Measurements from ENCODE around the gene AFG3L2. TPM values are rescaled to one million over a fixed set of nuclear protein-coding genes. Genes with fewer than 3 reads are reported as not detected.
"Not testable (repeated sequence)": the region's sequence is repeated elsewhere in the genome, so short reads cannot be mapped to it uniquely, and the experiment has no call there.

The AFG3L2 gene
- total RNA-seq, 1 experiment from 2014 or later = 66.7 TPM

GRCh38 chr18:12411456-12411855, 34.4 kb upstream of the AFG3L2 start:
- DNase-seq (ENCODE audit: low read depth, low spot score) (no peak), ATAC-seq (no peak)
- Histone ChIP-seq H3K27ac (ENCODE audit: low read depth, low read length) (no peak overlapping the region), H3K79me2 (ENCODE audit: insufficient read depth, low read length) (peaks cover 46% of the 10 kb centered on the region), H3K27me3 (ENCODE audit: insufficient read depth, low read length) (peaks cover 3% of the 10 kb centered on the region; the same call in 1 of the 2 replicates), H3K4me3 (replicated peaks in 1 of 2; ENCODE audit: low read depth in 1 of 2, low read length in 2 of 2) (no peak overlapping the region), H4K20me1 (ENCODE audit: insufficient read depth) (no peaks in the 10 kb centered on the region), H3K9me2 (ENCODE audit: insufficient read depth) (no peaks in the 10 kb centered on the region), H3K36me3 (ENCODE audit: control insufficient read depth in 1 of 2, insufficient read depth in 2 of 2, low read length in 2 of 2) (no peaks in the 10 kb centered on the region), H2AFZ (ENCODE audit: low read depth, low read length, poor library complexity, severe bottlenecking) (no peak overlapping the region), H3K9ac (ENCODE audit: low read length) (no peak overlapping the region), H3K9me3 (ENCODE audit: control insufficient read depth in 1 of 2, insufficient read depth in 1 of 2, low read depth in 1 of 2, low read length in 2 of 2) (no peaks in the 10 kb centered on the region), H3K4me2 (ENCODE audit: low read length) (no peak overlapping the region), H3K4me1 (ENCODE audit: control insufficient read depth in 1 of 2, insufficient read depth in 2 of 2, low read length in 2 of 2) (peaks cover 7 to 20% of the 10 kb centered on the region in 2 experiments; a peak in 2 of 4 replicates)
- no TSS peak for BruUV-seq (replicated peaks)
- intact Hi-C loops (cut with micrococcal nuclease) = no loop called here
- CTCF ChIA-PET = interaction anchor here (0.7 kb wide), 1 partner anchor 505 kb away, joined by 3 read pairs; no protein-coding TSS in a partner anchor
- TF ChIP-seq SRF (IDR thresholded peaks at IDR 0.05; ENCODE audit: low read depth) (no peak), MAX (IDR thresholded peaks at IDR 0.05) (no peak), ZNF274 (IDR thresholded peaks at IDR 0.05; ENCODE audit: low read depth, low read length) (no peak), EZH2phosphoT487 (IDR thresholded peaks at IDR 0.05; ENCODE audit: borderline replicate concordance) (no peak), ZFX (IDR thresholded peaks at IDR 0.05) (no peak), RAD21 (IDR thresholded peaks at IDR 0.05; ENCODE audit: low read depth) (no peak), POLR2AphosphoS5 (IDR thresholded peaks at IDR 0.05; ENCODE audit: low read depth, low read length) (no peak), SP1 (IDR thresholded peaks at IDR 0.05; ENCODE audit: low read depth) (no peak), YY1 (IDR thresholded peaks at IDR 0.05; ENCODE audit: extremely low read depth, insufficient replicate concordance, low read depth, low read length) (no peak), FOSL1 (IDR thresholded peaks at IDR 0.05; ENCODE audit: low read depth) (no peak), CBX3 (IDR thresholded peaks at IDR 0.05; ENCODE audit: low read depth) (no peak), POLR2A (IDR thresholded peaks at IDR 0.05; ENCODE audit: borderline replicate concordance, extremely low read depth, insufficient read depth, insufficient read length) (no peak), ZBTB33 (IDR thresholded peaks at IDR 0.05; ENCODE audit: extremely low read depth, insufficient replicate concordance, low read length) (no peak), JUND (IDR thresholded peaks at IDR 0.05) (no peak), ELF1 (IDR thresholded peaks at IDR 0.05; ENCODE audit: borderline replicate concordance, low read depth) (no peak), SIN3A (IDR thresholded peaks at IDR 0.05; ENCODE audit: low read depth) (no peak), EGR1 (IDR thresholded peaks at IDR 0.05; ENCODE audit: low read depth) (no peak), REST (IDR thresholded peaks at IDR 0.05; ENCODE audit: low read depth) (no peak)
- POLR2A ChIA-PET = no interaction called here
- RAD21 ChIA-PET (ENCODE audit: low non-redundant PET in 1 of 2, low total read pairs in 2 of 2, uncharacterized antibody in 2 of 2, unreplicated experiment in 2 of 2) = no interaction called here

GRCh38 chr18:12410747-12411146, 33.7 kb upstream of the AFG3L2 start:
- Histone ChIP-seq H3K79me2 (ENCODE audit: insufficient read depth, low read length) (peaks cover 46% of the 10 kb centered on the region), H3K4me1 (ENCODE audit: control insufficient read depth in 1 of 2, insufficient read depth in 2 of 2, low read length in 2 of 2) (peaks cover 7 to 26% of the 10 kb centered on the region in 2 experiments; a peak in 2 of 4 replicates)
- CTCF ChIA-PET; intact Hi-C loops (cut with micrococcal nuclease); H3K27me3 ChIP-seq (ENCODE audit: insufficient read depth, low read length); DNase-seq (ENCODE audit: low read depth, low spot score); POLR2A ChIA-PET; H3K9me2 ChIP-seq (ENCODE audit: insufficient read depth); H2AFZ ChIP-seq (ENCODE audit: low read depth, low read length, poor library complexity, severe bottlenecking); BruUV-seq (replicated peaks); H3K4me3 ChIP-seq (replicated peaks in 1 of 2; ENCODE audit: low read depth in 1 of 2, low read length in 2 of 2); ATAC-seq; H3K9me3 ChIP-seq (ENCODE audit: control insufficient read depth in 1 of 2, insufficient read depth in 1 of 2, low read depth in 1 of 2, low read length in 2 of 2); H3K36me3 ChIP-seq (ENCODE audit: control insufficient read depth in 1 of 2, insufficient read depth in 2 of 2, low read length in 2 of 2); H3K4me2 ChIP-seq (ENCODE audit: low read length); H4K20me1 ChIP-seq (ENCODE audit: insufficient read depth); RAD21 ChIA-PET (ENCODE audit: low non-redundant PET in 1 of 2, low total read pairs in 2 of 2, uncharacterized antibody in 2 of 2, unreplicated experiment in 2 of 2); H3K27ac ChIP-seq (ENCODE audit: low read depth, low read length); H3K9ac ChIP-seq (ENCODE audit: low read length): not testable (repeated sequence)

Measured in HCT116 (cell line).